ENCODE data around the gene HAND2. TPM values are rescaled to one million over a fixed set of nuclear protein-coding genes. Genes with fewer than 3 reads are reported as not detected.

The HAND2 gene
- total RNA-seq, 4 donors from 2014 or later: 0.25 to 11.0 (median 4.1) TPM

DNA sequence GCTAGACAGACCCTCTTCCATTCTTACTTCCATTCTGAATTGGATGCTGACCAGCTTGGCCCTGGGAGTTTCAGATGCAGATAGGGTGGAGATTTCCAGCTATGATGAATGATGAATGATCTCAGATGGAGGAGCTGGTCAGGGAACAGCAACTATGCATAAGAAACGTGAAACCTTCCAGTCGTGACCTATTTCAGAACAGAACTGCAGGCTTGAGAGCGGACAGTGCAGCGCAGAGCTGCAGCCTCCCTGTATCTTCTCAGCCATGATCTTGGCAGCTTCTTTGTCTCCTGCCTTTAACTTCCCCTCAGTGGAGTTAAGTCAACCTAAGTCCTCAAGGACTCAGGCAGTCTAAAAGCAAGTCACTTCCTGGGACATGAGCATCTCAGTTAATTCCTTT, 43.3 kb upstream of the HAND2 start:
- intact Hi-C loops (cut with DNase I; ENCODE audit: low total_unique reads): no loop called here
- 59 to 70% methylated on average over 4 of the region's 4 CpGs for WGBS, 2 donors

DNA sequence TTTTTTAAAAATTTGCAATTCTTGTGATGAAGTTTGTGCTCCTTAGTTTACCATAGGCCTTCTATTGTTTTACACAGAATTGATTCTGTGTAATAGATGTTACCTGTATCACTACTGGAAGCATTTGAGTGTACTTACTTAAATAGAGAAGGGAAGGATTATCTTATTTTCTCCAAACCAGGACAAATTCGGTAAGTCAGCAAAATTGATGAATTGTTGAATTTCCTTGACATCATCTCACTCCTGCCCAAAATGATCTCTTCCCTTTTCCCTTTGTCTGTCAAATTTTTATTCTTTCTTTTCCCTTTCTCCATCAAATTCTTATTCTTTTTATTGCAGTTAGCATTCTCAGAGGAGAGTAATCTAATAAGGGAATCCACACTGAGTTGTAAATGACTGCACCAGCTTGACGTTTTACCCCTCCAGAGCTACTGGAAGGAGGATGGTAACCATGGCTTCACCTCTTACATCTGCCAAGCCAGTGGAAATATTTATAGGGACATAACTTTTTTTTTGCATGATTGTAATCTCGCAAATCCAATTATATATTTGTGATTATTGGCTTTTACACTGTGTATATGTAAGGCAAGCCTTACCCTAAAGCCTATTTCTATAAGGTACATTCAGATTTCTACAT, 42.6 kb upstream of the HAND2 start:
- no peak for TF ChIP-seq POLR2A (IDR thresholded peaks at IDR 0.05)
- TF ChIP-seq, protein P1, sequence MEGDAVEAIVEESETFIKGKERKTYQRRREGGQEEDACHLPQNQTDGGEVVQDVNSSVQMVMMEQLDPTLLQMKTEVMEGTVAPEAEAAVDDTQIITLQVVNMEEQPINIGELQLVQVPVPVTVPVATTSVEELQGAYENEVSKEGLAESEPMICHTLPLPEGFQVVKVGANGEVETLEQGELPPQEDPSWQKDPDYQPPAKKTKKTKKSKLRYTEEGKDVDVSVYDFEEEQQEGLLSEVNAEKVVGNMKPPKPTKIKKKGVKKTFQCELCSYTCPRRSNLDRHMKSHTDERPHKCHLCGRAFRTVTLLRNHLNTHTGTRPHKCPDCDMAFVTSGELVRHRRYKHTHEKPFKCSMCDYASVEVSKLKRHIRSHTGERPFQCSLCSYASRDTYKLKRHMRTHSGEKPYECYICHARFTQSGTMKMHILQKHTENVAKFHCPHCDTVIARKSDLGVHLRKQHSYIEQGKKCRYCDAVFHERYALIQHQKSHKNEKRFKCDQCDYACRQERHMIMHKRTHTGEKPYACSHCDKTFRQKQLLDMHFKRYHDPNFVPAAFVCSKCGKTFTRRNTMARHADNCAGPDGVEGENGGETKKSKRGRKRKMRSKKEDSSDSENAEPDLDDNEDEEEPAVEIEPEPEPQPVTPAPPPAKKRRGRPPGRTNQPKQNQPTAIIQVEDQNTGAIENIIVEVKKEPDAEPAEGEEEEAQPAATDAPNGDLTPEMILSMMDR (IDR thresholded peaks at IDR 0.05): no peak
- no peak overlapping the region for H3K4me3 ChIP-seq (ENCODE audit: low read depth, poor library complexity, severe bottlenecking)
- 57 to 70% methylated on average over 3 of the region's 3 CpGs for WGBS, 2 donors
- intact Hi-C loops (cut with DNase I; ENCODE audit: low total_unique reads): no loop called here
- DNase-seq (ENCODE audit: low spot score in 2 of 2): no peak

More for the DNA sequence above, 43.3 kb upstream of the HAND2 start:
- no peak for DNase-seq (ENCODE audit: low spot score in 2 of 2)
- H3K4me3 ChIP-seq (ENCODE audit: low read depth, poor library complexity, severe bottlenecking): no peak overlapping the region
- TF ChIP-seq, protein P1 (IDR thresholded peaks at IDR 0.05): no peak
- TF ChIP-seq POLR2A (IDR thresholded peaks at IDR 0.05): no peak

DNA sequence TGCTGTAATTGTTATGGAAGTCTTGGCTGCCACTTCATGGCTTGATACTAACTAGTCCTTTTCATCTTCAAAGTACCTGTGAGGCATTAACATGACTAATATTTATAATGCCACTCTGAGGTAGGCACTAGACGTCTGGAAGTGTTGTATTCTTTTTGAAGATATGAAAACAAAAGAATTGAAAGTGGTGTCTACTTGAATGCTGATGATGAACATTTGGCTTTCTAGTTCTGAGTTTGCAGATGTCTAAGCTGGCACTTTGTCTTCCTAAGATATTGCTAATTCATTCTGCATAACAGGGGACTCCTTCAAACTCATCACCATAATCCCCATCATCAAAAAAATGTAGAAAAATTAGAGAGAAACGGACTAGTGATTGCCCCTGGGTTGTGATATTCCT, 41.6 kb upstream of the HAND2 start:
- no peak for DNase-seq (ENCODE audit: low spot score in 2 of 2)
- WGBS, 2 donors: 48 to 63% methylated on average over 2 of the region's 2 CpGs
- no peak for TF ChIP-seq POLR2A (IDR thresholded peaks at IDR 0.05)
- TF ChIP-seq, protein P1 (IDR thresholded peaks at IDR 0.05): no peak
- intact Hi-C loops (cut with DNase I; ENCODE audit: low total_unique reads): no loop called here
- no peak overlapping the region for H3K4me3 ChIP-seq (ENCODE audit: low read depth, poor library complexity, severe bottlenecking)

DNA sequence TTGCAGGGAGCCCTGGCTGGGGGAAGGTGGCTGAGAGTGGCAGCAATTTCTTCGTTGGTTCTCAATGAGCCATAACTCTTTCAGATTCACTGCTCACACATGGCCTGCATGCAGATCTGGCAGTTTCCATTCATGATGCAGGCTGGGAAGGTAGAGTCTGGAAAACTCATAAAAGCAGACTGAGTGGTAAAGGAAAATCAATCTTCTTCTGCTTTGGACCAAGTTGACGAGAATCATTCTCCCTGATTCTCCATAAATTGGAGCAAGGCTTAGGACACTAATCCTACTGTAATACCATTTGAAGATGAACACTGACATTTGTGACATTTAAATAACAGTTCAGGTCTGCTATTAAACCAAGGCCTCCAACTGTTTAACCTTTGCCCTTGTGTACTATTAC, 35.3 kb upstream of the HAND2 start:
- DNase-seq (ENCODE audit: low spot score in 2 of 2): no peak
- WGBS, 2 donors: 78 to 91% methylated on average over 2 of the region's 2 CpGs
- intact Hi-C loops (cut with DNase I; ENCODE audit: low total_unique reads): no loop called here
- H3K4me3 ChIP-seq (ENCODE audit: low read depth, poor library complexity, severe bottlenecking): no peak overlapping the region
- no peak for TF ChIP-seq POLR2A (IDR thresholded peaks at IDR 0.05)
- TF ChIP-seq, protein P1 (IDR thresholded peaks at IDR 0.05): no peak

DNA sequence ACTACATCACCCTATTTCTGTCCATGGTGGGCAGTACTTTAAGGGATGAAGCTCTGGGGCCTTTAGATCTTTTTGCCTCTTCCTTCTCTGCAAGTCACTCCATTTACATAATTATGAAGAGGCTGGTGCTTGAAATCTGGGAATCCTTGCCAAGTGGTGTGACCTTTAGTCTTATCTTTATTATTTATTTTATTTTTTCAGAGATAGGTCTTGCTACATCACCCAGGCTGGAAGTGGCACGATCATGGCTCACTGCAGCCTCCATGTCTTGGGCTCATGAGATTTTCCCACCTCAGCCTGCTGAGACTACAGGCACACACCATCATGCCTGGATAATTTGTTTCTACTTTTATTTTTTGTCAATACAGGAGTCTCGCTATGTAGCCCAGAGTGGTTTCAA, 34.4 kb upstream of the HAND2 start:
- intact Hi-C loops (cut with DNase I; ENCODE audit: low total_unique reads): no loop called here
- 90 to 95% methylated on average over 2 of the region's 2 CpGs for WGBS, 2 donors
- H3K4me3 ChIP-seq (ENCODE audit: low read depth, poor library complexity, severe bottlenecking): no peak overlapping the region
- TF ChIP-seq POLR2A (IDR thresholded peaks at IDR 0.05): no peak
- TF ChIP-seq, protein P1 (IDR thresholded peaks at IDR 0.05): no peak
- DNase-seq (ENCODE audit: low spot score in 2 of 2): no peak

DNA sequence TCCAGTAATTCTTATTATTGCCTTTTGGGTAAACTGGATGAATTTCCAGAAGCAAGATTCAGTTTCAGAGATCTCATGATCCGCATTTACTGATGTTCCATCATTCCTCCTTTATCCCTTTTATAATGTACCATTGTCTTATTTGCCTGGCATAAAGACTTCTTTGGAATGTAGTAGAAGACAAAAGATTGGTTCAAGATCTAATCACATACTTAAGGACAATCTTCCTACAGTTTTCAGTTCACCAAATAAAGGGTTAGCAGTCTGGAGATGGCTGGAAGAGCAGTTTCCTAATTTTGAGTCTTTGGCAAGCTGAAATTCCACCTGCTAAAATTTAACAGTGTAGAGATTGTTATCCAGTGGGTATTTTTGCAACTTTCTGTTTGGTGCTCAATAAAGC, 30.9 kb upstream of the HAND2 start:
- TF ChIP-seq, protein P1 (IDR thresholded peaks at IDR 0.05): no peak
- no peak for TF ChIP-seq POLR2A (IDR thresholded peaks at IDR 0.05)
- intact Hi-C loops (cut with DNase I; ENCODE audit: low total_unique reads): no loop called here
- no peak for DNase-seq (ENCODE audit: low spot score in 2 of 2)
- WGBS, 2 donors: 67 to 72% methylated on average over 1 of the region's 1 CpG
- H3K4me3 ChIP-seq (ENCODE audit: low read depth, poor library complexity, severe bottlenecking): no peak overlapping the region

Data from lower leg skin (tissue), 4 donors.